Kidney epithelial cell (primary cell): Measurements from ENCODE around the gene SH2D3A. TPM values are rescaled to one million over a fixed set of nuclear protein-coding genes. Genes with fewer than 3 reads are reported as not detected.
"Not testable (repeated sequence)": the region's sequence is repeated elsewhere in the genome, so short reads cannot be mapped to it uniquely, and the experiment has no call there.

ENCODE experiments used
- DNase-seq: peaks from one replicate; pipeline ENCODE4 v3.0.0-alpha.2; 2010; ENCODE audit warnings: low read depth
- H3K27me3 ChIP-seq: 2 replicates; pipeline ENCODE4 v1.6.0; 2011; ENCODE audit warnings: low read length; ENCODE audit not compliant: control insufficient read depth, insufficient read depth
- H3K36me3 ChIP-seq: 2 replicates; pipeline ENCODE4 v1.5.1; 2011; ENCODE audit warnings: low read length; ENCODE audit not compliant: control insufficient read depth, insufficient read depth
- H3K4me3 ChIP-seq: 2 replicates; pipeline ENCODE4 v1.5.1; 2011; ENCODE audit warnings: low read depth, mild to moderate bottlenecking, control low read depth, low read length
- CTCF ChIP-seq: IDR thresholded peaks from 2 replicates; pipeline ENCODE4 v1.5.1; 2011; ENCODE audit warnings: mild to moderate bottlenecking, moderate library complexity, low read length, control low read depth, inconsistent platforms; ENCODE audit not compliant: insufficient read depth, poor library complexity, severe bottlenecking
- total RNA-seq: library from RNA; depleted of rRNA; stranded (reverse); fragments of >200 nt; gene quantifications from 2 replicates; pipeline ENCODE4 v1.2.3, GENCODE V29; 2015

The SH2D3A gene
- total RNA-seq, 1 donor from 2014 or later: 40.0 TPM

GRCh38 chr19:6769006-6769619 lies 1.9 kb upstream of the SH2D3A start:
- TF ChIP-seq CTCF: peak; percentile 18
- Histone ChIP-seq H3K36me3 (peaks cover 1% of the 10 kb centered on the region), H3K27me3 (peaks cover 2% of the 10 kb centered on the region), H3K4me3 (no peak overlapping the region)
- no peak for DNase-seq

- Histone ChIP-seq H3K27me3 (peaks cover 2% of the 10 kb centered on the region), H3K4me3 (no peak overlapping the region), H3K36me3 (peaks cover 1% of the 10 kb centered on the region)
- TF ChIP-seq CTCF: no peak
- no peak for DNase-seq
These were observed 1.1 kb upstream of the SH2D3A start for GRCh38 chr19:6768236-6768785.

- Histone ChIP-seq H3K4me3 (peak overlapping the region; percentile 65), H3K36me3 (peaks cover 1% of the 10 kb centered on the region), H3K27me3 (no peaks in the 10 kb centered on the region)
- no peak for TF ChIP-seq CTCF
- no peak for DNase-seq
These were observed 216 bp downstream of the SH2D3A start for GRCh38 chr19:6767081-6767356.

GRCh38 chr19:6766357-6767080 lies 716 bp downstream of the SH2D3A start:
- peak overlapping the region; percentile 65 for H3K4me3 ChIP-seq
- TF ChIP-seq CTCF: no peak

GRCh38 chr19:6765738-6766356 lies 1.4 kb downstream of the SH2D3A start:
- no peaks in the 10 kb centered on the region for H3K27me3 ChIP-seq
- peak; percentile 51 for DNase-seq
- no peak for TF ChIP-seq CTCF
- H3K36me3 ChIP-seq: peaks cover 1% of the 10 kb centered on the region
- no peak overlapping the region for H3K4me3 ChIP-seq

More at GRCh38 chr19:6766357-6767080, 716 bp downstream of the SH2D3A start:
- DNase-seq: no peak
- H3K36me3 ChIP-seq: peaks cover 1% of the 10 kb centered on the region
- H3K27me3 ChIP-seq: no peaks in the 10 kb centered on the region

- H3K4me3 ChIP-seq, DNase-seq, H3K36me3 ChIP-seq, H3K27me3 ChIP-seq: not testable (repeated sequence)
These were observed 4.9 kb downstream of the SH2D3A start for GRCh38 chr19:6762253-6762797.
